Gastrocnemius medialis (tissue), 4 donors: ENCODE measurements around the gene DUT. TPM values are rescaled to one million over a fixed set of nuclear protein-coding genes. Genes with fewer than 3 reads are reported as not detected.

Experiments
- ATAC-seq, 2 donors: fragments of 150-250 bp; one replicate each; pipeline ENCODE4 v1.9.1; 2016
- DNase-seq, 2 donors: peaks; one replicate each; pipeline ENCODE4 v3.0.0-alpha.2; 2019
- H3K27ac ChIP-seq, 4 donors: fragments of 200-600 bp; sonication (generic); 1 replicate in 1 of 4; 2 replicates in 3 of 4; pipeline ENCODE4 v1.5.1; 2016 to 2018; ENCODE audit warnings: mild to moderate bottlenecking in 2 of 4, moderate library complexity in 1 of 4
- H3K27me3 ChIP-seq, 3 donors: fragments of 200-600 bp; sonication (generic) in 2 of 3; 1 replicate in 1 of 3; 2 replicates in 2 of 3; pipeline versions ENCODE4 v1.5.1 to v1.6.0; 2016 to 2019; ENCODE audit warnings: mild to moderate bottlenecking in 1 of 3, moderate library complexity in 1 of 3
- H3K36me3 ChIP-seq, 2 donors: fragments of 200-600 bp; sonication (generic) in 1 of 2; one replicate each; pipeline ENCODE4 v1.5.1; 2017 to 2018
- H3K4me1 ChIP-seq, 2 donors: fragments of 200-600 bp; sonication (generic) in 1 of 2; one replicate each; pipeline ENCODE4 v1.5.1; 2016 to 2017; ENCODE audit warnings: mild to moderate bottlenecking in 2 of 2
- H3K4me3 ChIP-seq, 4 donors: fragments of 200-600 bp; sonication (generic) in 3 of 4; 1 replicate in 1 of 4; 2 replicates in 3 of 4; pipeline ENCODE4 v1.5.1; 2016 to 2019; ENCODE audit warnings: mild to moderate bottlenecking in 2 of 4
- H3K9me3 ChIP-seq, 3 donors: fragments of 200-600 bp; sonication (generic) in 2 of 3; 1 replicate in 1 of 3; 2 replicates in 2 of 3; pipeline ENCODE4 v1.5.1; 2016 to 2019
- POLR2A ChIP-seq, 2 donors: fragments of 450-650 bp; IDR thresholded peaks; one replicate each; pipeline ENCODE4 v1.6.1; 2017; ENCODE audit warnings: antibody characterized with exemption in 2 of 2, mild to moderate bottlenecking in 2 of 2, moderate library complexity in 2 of 2
- in situ Hi-C, 4 donors: fragments of 200-750 bp; cut with MboI; loops; one replicate each; pipeline versions ENCODE4 v1.15.0 to v1.8.0; 2017; ENCODE audit warnings: low sequenced_read_pairs in 4 of 4
- intact Hi-C: fragments of 100-400 bp; cut with DNase I; formaldehyde crosslinking; loops from one replicate; pipeline ENCODE4 v1.15.1; 2023; ENCODE audit warnings: low total_unique reads
- total RNA-seq, 4 donors: library from RNA; depleted of rRNA; stranded (reverse); fragments of >200 nt; gene quantifications; one replicate each; pipeline versions ENCODE4 v1.1.0 to v1.2.3, GENCODE V29; 2016
- TF ChIP-seq, protein P1 (sequence below), 5 experiments: fragments of 450-650 bp in 3 of 5; fragments of 200-600 bp in 2 of 5; sonication (generic) in 2 of 5; IDR thresholded peaks in 4 of 5; conservative IDR thresholded peaks in 1 of 5; 1 replicate in 4 of 5; 2 replicates in 1 of 5; pipeline ENCODE4 v1.5.1; 2016 to 2019; ENCODE audit warnings: antibody characterized with exemption in 5 of 5, mild to moderate bottlenecking in 3 of 5, moderate library complexity in 3 of 5

The DUT gene
- total RNA-seq, 4 donors from 2014 or later: 40.0 to 73.0 (median 45.0) TPM

GRCh38 chr15:48366584-48367312 is 35.5 kb downstream of the DUT start:
- DNase-seq (no peak), ATAC-seq (no peak)
- Histone ChIP-seq H3K4me1 (no peaks in the 10 kb centered on the region), H3K27me3 (no peaks in the 10 kb centered on the region), H3K9me3 (no peaks in the 10 kb centered on the region), H3K27ac (peak overlapping the region; percentile 36 to 60 (median 48)), H3K4me3 (no peak overlapping the region), H3K36me3 (no peaks in the 10 kb centered on the region)
- intact Hi-C loops (loop anchor here (5.0 kb wide), 1 partner anchor 46 kb away; no protein-coding TSS in a partner anchor), in situ Hi-C loops (loop anchor here (25.0 kb wide), 2 partner anchors 271 to 446 kb away; partner anchors contain the start of genes CEP152 (in 3 of the 4) and FBN1 (in 2 of the 4))
- TF ChIP-seq POLR2A (IDR thresholded peaks at IDR 0.05): no peak
- TF ChIP-seq, protein P1, sequence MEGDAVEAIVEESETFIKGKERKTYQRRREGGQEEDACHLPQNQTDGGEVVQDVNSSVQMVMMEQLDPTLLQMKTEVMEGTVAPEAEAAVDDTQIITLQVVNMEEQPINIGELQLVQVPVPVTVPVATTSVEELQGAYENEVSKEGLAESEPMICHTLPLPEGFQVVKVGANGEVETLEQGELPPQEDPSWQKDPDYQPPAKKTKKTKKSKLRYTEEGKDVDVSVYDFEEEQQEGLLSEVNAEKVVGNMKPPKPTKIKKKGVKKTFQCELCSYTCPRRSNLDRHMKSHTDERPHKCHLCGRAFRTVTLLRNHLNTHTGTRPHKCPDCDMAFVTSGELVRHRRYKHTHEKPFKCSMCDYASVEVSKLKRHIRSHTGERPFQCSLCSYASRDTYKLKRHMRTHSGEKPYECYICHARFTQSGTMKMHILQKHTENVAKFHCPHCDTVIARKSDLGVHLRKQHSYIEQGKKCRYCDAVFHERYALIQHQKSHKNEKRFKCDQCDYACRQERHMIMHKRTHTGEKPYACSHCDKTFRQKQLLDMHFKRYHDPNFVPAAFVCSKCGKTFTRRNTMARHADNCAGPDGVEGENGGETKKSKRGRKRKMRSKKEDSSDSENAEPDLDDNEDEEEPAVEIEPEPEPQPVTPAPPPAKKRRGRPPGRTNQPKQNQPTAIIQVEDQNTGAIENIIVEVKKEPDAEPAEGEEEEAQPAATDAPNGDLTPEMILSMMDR (IDR thresholded peaks at IDR 0.05 in 4 of 5, conservative IDR thresholded peaks at IDR 0.05 in 1 of 5): no peak

- Histone ChIP-seq H3K9me3 (no peaks in the 10 kb centered on the region), H3K27ac (peak overlapping the region; percentile 36 to 60 (median 48)), H3K4me1 (no peaks in the 10 kb centered on the region), H3K36me3 (no peaks in the 10 kb centered on the region), H3K4me3 (no peak overlapping the region), H3K27me3 (no peaks in the 10 kb centered on the region)
- in situ Hi-C loops: loop anchor here (25.0 kb wide), 2 partner anchors 270 to 445 kb away; partner anchors contain the start of genes CEP152 (in 3 of the 4) and FBN1 (in 2 of the 4)
- ATAC-seq: peak; percentile 58 to 60
- TF ChIP-seq POLR2A (IDR thresholded peaks at IDR 0.05): no peak
- TF ChIP-seq, protein P1 (IDR thresholded peaks at IDR 0.05 in 4 of 5, conservative IDR thresholded peaks at IDR 0.05 in 1 of 5): no peak
- DNase-seq: no peak
- intact Hi-C loops: loop anchor here (5.0 kb wide), 1 partner anchor 45 kb away; no protein-coding TSS in a partner anchor
These were observed 36.3 kb downstream of the DUT start for GRCh38 chr15:48367483-48367882.

- DNase-seq (no peak), ATAC-seq (peak in 1 of 2 donors; percentile 45)
- in situ Hi-C loops (loop anchor here (25.0 kb wide), 2 partner anchors 267 to 442 kb away; partner anchors contain the start of genes CEP152 (in 3 of the 4) and FBN1 (in 2 of the 4)), intact Hi-C loops (no loop called here)
- TF ChIP-seq, protein P1 (IDR thresholded peaks at IDR 0.05 in 4 of 5, conservative IDR thresholded peaks at IDR 0.05 in 1 of 5): no peak
- no peak for TF ChIP-seq POLR2A (IDR thresholded peaks at IDR 0.05)
- no peak overlapping the region for H3K4me3 ChIP-seq
- no peaks in the 10 kb centered on the region for H3K27me3 ChIP-seq
- H3K4me1 ChIP-seq: no peaks in the 10 kb centered on the region
- H3K27ac ChIP-seq: no peak overlapping the region
- no peaks in the 10 kb centered on the region for H3K9me3 ChIP-seq
- no peaks in the 10 kb centered on the region for H3K36me3 ChIP-seq
These were observed 39.2 kb downstream of the DUT start for GRCh38 chr15:48370460-48370859.

- no peaks in the 10 kb centered on the region for H3K9me3 ChIP-seq
- H3K27me3 ChIP-seq: no peaks in the 10 kb centered on the region
- no peaks in the 10 kb centered on the region for H3K36me3 ChIP-seq
- no peak overlapping the region for H3K4me3 ChIP-seq
- no peak overlapping the region for H3K27ac ChIP-seq
- ATAC-seq (no peak), DNase-seq (no peak)
- intact Hi-C loops (no loop called here), in situ Hi-C loops (loop anchor here (25.0 kb wide), 2 partner anchors 266 to 441 kb away; partner anchors contain the start of genes CEP152 (in 3 of the 4) and FBN1 (in 2 of the 4))
- TF ChIP-seq, protein P1 (IDR thresholded peaks at IDR 0.05 in 4 of 5, conservative IDR thresholded peaks at IDR 0.05 in 1 of 5): no peak
- TF ChIP-seq POLR2A (IDR thresholded peaks at IDR 0.05): no peak
- H3K4me1 ChIP-seq: no peaks in the 10 kb centered on the region
These were observed 40.3 kb downstream of the DUT start for GRCh38 chr15:48371550-48371949.
